Measurements from ENCODE around the gene TNFRSF25. TPM values are rescaled to one million over a fixed set of nuclear protein-coding genes. Genes with fewer than 3 reads are reported as not detected.

The TNFRSF25 gene
- total RNA-seq, 1 experiment from 2014 or later = not detected

DNA sequence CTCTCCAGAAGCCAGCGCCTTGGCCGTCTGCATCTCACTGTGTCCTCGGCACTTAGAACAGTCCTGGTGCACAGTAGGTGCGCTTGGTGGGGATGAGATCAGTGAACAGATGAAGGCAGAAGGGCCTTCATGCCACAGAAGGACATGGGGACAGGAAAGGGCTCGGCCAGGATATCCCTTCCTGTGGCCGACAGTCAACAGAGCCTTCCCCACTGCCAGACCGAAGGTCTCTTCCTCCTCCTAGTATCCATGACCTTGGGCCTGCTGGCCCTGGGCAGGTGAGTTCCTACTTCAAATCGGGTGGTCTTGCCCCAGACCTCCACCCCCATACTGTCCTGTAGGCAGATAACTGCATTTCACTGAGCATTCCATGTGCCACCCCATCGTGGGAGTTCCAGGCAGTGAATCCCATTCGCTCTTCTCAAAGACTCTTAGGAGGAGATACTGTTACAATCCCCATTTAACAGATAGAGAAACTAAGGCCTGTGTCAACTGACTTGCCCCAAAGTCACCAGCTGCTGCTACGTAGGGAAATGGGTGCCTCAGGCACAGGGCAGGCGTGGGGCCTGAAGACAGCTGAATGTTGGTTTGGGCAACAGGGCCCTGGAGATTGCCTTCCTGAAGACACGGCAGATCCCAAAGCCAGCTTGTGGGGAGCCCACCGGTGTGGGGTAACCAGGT, 22.0 kb upstream of the TNFRSF25 start:
- H4K20me1 ChIP-seq (ENCODE audit: insufficient read depth, low read depth, low read length) = no peaks in the 10 kb centered on the region

DNA sequence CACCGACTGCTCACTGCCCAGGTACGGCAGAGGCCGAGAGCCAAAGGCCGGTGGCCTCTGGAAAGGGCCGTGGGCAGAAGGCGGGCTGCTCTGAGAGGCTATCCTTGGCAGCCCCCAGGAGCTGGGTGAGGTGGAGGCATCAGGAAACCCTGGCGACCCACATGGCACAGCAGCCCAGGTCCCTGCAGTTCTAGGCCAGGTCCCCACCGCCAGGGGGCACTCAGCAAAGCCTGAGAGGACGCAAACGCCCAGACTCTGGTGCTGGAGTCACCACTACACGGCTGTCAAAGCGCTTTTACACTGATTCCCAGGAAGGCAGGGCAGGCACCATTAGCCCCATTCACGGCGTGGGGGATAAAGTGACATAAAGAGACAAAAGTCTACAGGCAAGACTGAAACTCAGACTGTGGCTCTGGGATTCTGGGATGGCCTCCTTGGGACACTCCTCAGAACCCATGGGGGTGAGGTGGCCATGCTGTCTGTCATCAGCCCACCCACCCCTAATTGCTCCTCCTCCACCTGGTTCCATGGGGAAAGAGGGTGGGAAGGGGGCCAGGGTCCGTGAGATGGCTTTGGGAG, 20.5 kb upstream of the TNFRSF25 start:
- Histone ChIP-seq H3K4me3 (ENCODE audit: low read length) (no peak overlapping the region), H3K36me3 (ENCODE audit: insufficient read depth, low read length) (no peaks in the 10 kb centered on the region), H4K20me1 (ENCODE audit: insufficient read depth, low read depth, low read length) (no peaks in the 10 kb centered on the region), H3K27ac (ENCODE audit: low read length) (no peak overlapping the region), H3K27me3 (ENCODE audit: low read length) (no peaks in the 10 kb centered on the region), H3K9me2 (replicated peaks; ENCODE audit: insufficient read depth, low read length) (no peaks in the 10 kb centered on the region), H3K4me2 (ENCODE audit: low read depth, low read length, poor library complexity, severe bottlenecking) (no peak overlapping the region), H2AFZ (ENCODE audit: low read length) (no peak overlapping the region), H3K9ac (ENCODE audit: low read length) (no peak overlapping the region), H3K79me2 (ENCODE audit: low read length) (no peaks in the 10 kb centered on the region), H3K4me1 (ENCODE audit: low read length) (peaks cover 10% of the 10 kb centered on the region), H3K9me3 (ENCODE audit: low read length) (no peaks in the 10 kb centered on the region)
- peak; percentile 94 for DNase-seq

More for the DNA sequence above, 22.0 kb upstream of the TNFRSF25 start:
- H3K9me3 ChIP-seq (ENCODE audit: low read length) = no peaks in the 10 kb centered on the region
- H3K9ac ChIP-seq (ENCODE audit: low read length) = no peak overlapping the region
- H3K4me3 ChIP-seq (ENCODE audit: low read length) = no peak overlapping the region
- H3K27ac ChIP-seq (ENCODE audit: low read length) = no peak overlapping the region
- H3K27me3 ChIP-seq (ENCODE audit: low read length) = no peaks in the 10 kb centered on the region
- DNase-seq = no peak
- no peaks in the 10 kb centered on the region for H3K79me2 ChIP-seq (ENCODE audit: low read length)
- H3K36me3 ChIP-seq (ENCODE audit: insufficient read depth, low read length) = no peaks in the 10 kb centered on the region
- peaks cover 10% of the 10 kb centered on the region for H3K4me1 ChIP-seq (ENCODE audit: low read length)
- H3K9me2 ChIP-seq (replicated peaks; ENCODE audit: insufficient read depth, low read length) = no peaks in the 10 kb centered on the region
- H2AFZ ChIP-seq (ENCODE audit: low read length) = no peak overlapping the region
- no peak overlapping the region for H3K4me2 ChIP-seq (ENCODE audit: low read depth, low read length, poor library complexity, severe bottlenecking)

DNA sequence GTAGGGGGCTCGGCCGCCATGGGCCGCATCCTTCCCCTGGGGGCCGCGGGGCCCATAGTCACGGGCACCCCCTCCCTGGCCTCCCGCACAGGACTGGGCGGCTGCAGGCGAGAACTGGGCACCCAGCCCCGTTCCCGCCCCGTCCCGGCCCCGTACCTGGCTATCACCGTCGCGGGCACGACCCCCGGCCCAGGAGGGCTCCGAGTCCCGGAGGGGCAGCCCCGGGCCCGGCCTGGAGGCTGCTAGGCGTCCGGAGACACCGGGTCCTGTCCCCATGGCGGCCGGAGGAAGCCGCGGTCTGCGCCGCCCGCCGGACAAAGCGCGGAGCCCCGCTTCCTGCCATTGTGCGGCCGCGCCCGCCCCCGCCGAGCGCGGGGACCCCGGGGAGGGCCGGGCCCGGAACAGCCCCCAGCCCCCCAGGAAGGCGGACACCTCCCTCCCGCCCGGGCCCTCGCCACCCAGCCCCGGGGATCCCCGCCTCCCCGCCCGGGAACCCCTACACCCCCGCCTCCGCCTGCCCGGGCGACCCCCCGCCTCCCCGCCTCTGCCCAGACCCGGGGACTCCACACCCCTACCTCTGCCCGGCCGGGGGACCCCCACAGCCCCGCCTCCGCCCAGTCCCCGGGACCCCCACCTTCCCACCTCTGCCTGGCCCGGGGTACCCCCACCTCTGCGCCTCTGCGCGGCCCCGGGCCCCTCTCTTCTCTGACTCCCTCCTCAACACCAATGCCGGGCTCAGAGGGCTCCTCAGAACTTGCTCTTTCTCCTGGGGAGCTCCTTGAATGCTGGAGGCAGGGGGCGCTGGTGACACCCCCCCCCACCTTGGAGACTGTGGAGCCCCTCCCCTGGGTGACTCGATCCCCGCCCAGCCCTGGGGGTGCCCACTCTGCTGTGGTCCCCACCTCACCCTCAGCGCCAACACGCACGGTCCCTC, 19.5 kb upstream of the TNFRSF25 start:
- Histone ChIP-seq H3K27me3 (ENCODE audit: low read length) (no peaks in the 10 kb centered on the region), H3K4me3 (ENCODE audit: low read length) (no peak overlapping the region), H3K4me1 (ENCODE audit: low read length) (peaks cover 6% of the 10 kb centered on the region), H4K20me1 (ENCODE audit: insufficient read depth, low read depth, low read length) (no peaks in the 10 kb centered on the region), H3K9me3 (ENCODE audit: low read length) (no peaks in the 10 kb centered on the region), H2AFZ (ENCODE audit: low read length) (no peak overlapping the region), H3K4me2 (ENCODE audit: low read depth, low read length, poor library complexity, severe bottlenecking) (no peak overlapping the region), H3K9me2 (replicated peaks; ENCODE audit: insufficient read depth, low read length) (no peaks in the 10 kb centered on the region), H3K79me2 (ENCODE audit: low read length) (no peaks in the 10 kb centered on the region), H3K27ac (ENCODE audit: low read length) (no peak overlapping the region), H3K9ac (ENCODE audit: low read length) (no peak overlapping the region), H3K36me3 (ENCODE audit: insufficient read depth, low read length) (no peaks in the 10 kb centered on the region)
- DNase-seq = no peak

DNA sequence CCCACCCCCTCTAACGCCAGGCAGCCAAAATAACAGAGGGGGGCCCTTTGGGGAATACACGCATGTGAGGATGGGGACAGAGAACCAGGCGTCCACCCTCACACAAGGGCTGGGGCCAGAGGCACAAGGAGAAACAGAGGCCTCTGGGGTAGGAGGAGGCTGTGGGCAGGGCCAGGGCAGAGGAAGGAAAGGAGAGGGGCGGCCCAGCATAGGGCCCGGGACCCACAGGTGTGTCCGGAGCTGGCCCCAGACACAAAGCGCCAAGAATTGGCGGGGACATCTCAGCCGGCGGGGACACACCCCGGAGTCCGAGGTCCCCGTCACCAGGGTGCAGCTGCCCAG, 18.8 kb upstream of the TNFRSF25 start:
- Histone ChIP-seq H2AFZ (ENCODE audit: low read length) (no peak overlapping the region), H3K27ac (ENCODE audit: low read length) (no peak overlapping the region), H4K20me1 (ENCODE audit: insufficient read depth, low read depth, low read length) (no peaks in the 10 kb centered on the region), H3K4me3 (ENCODE audit: low read length) (no peak overlapping the region), H3K9ac (ENCODE audit: low read length) (no peak overlapping the region), H3K36me3 (ENCODE audit: insufficient read depth, low read length) (no peaks in the 10 kb centered on the region), H3K79me2 (ENCODE audit: low read length) (no peaks in the 10 kb centered on the region), H3K9me2 (replicated peaks; ENCODE audit: insufficient read depth, low read length) (no peaks in the 10 kb centered on the region), H3K4me1 (ENCODE audit: low read length) (no peaks in the 10 kb centered on the region), H3K27me3 (ENCODE audit: low read length) (no peaks in the 10 kb centered on the region), H3K4me2 (ENCODE audit: low read depth, low read length, poor library complexity, severe bottlenecking) (no peak overlapping the region), H3K9me3 (ENCODE audit: low read length) (no peaks in the 10 kb centered on the region)
- DNase-seq = no peak

DNA sequence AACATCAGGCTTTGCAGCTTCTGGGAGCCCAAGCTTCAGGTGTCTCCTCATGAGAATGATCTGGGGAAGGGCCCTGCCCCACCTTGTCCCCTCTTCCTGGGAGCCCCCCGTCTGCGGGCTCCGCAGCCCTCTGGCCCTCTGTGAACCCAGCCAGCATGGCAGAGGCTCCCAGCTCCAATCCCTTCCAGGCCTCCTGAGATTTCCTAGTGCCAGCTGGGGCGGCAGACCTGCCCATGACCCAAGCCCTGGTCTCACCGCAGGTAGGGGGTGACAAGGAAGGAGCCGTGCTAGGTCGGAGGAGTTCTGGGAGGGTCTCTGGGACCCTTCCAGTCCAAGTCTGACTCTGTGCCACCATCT, 17.8 kb upstream of the TNFRSF25 start:
- Histone ChIP-seq H3K9me2 (replicated peaks; ENCODE audit: insufficient read depth, low read length) (no peaks in the 10 kb centered on the region), H3K36me3 (ENCODE audit: insufficient read depth, low read length) (no peaks in the 10 kb centered on the region), H3K27me3 (ENCODE audit: low read length) (no peaks in the 10 kb centered on the region), H3K79me2 (ENCODE audit: low read length) (no peaks in the 10 kb centered on the region), H3K27ac (ENCODE audit: low read length) (no peak overlapping the region), H3K4me3 (ENCODE audit: low read length) (no peak overlapping the region), H2AFZ (ENCODE audit: low read length) (no peak overlapping the region), H3K9ac (ENCODE audit: low read length) (no peak overlapping the region), H3K4me2 (ENCODE audit: low read depth, low read length, poor library complexity, severe bottlenecking) (no peak overlapping the region), H3K9me3 (ENCODE audit: low read length) (no peaks in the 10 kb centered on the region), H4K20me1 (ENCODE audit: insufficient read depth, low read depth, low read length) (no peaks in the 10 kb centered on the region), H3K4me1 (ENCODE audit: low read length) (no peaks in the 10 kb centered on the region)
- no peak for DNase-seq

DNA sequence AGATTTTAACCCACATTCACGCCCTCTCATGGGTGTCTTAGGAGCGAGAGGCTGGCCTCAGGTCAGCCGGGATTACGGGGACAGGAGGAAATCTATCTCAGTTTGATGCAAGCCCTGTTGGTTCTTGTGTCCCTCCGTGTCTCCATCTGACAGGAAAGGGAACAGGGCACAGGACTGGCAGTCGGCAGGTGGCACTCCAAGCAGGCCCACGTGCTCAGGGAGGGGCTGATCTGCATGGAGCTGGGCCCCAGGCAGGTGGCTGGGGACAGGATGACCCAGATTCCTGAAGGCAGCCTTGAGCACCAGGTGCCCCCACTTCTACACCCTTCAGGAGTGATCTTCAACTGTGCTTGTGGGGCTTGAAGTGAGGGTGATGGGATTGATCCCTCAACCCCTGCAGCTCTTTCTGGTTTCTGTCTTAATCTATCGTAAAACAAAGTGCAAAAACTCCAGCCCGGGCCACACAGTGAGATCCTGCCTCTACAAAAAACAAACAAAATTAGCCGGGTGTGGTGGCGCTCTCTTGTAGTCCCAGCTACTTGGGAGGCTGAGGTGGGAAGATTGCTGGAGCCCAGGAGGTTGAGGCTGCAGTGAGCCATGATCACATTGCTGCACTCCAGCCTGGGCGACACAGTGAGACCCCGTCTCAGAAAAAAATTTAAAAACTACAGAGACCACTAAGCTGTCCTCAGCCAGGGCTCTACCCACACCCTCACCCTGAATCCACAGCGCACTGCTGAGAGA, 17.2 kb upstream of the TNFRSF25 start:
- Histone ChIP-seq H3K79me2 (ENCODE audit: low read length) (no peaks in the 10 kb centered on the region), H3K27me3 (ENCODE audit: low read length) (no peaks in the 10 kb centered on the region)
- DNase-seq = no peak

DNA sequence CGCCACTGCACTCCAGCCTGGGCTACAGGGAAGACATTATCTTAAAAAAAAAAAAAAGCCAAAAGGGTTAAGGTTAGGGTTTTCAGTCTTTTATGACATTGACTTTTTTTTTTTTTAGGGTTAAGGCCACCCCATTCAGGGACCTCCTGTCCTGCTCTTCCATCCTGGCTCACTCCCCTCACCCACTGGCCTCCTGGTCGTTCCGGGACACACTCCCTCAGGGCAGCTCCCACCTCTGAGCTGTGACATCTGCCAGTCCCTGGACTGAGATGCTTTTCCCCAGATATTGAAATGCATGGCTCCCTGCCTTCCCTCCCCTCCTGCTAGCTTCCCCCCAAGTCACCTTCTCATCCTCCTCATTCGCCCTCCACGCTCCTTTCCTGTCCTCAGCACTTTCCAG, 15.8 kb upstream of the TNFRSF25 start:
- no peak overlapping the region for H2AFZ ChIP-seq (ENCODE audit: low read length)
- no peaks in the 10 kb centered on the region for H3K4me1 ChIP-seq (ENCODE audit: low read length)
- H3K36me3 ChIP-seq (ENCODE audit: insufficient read depth, low read length) = no peaks in the 10 kb centered on the region
- no peak overlapping the region for H3K4me2 ChIP-seq (ENCODE audit: low read depth, low read length, poor library complexity, severe bottlenecking)
- no peak overlapping the region for H3K4me3 ChIP-seq (ENCODE audit: low read length)
- H3K9ac ChIP-seq (ENCODE audit: low read length) = no peak overlapping the region
- no peak overlapping the region for H3K27ac ChIP-seq (ENCODE audit: low read length)
- no peaks in the 10 kb centered on the region for H3K27me3 ChIP-seq (ENCODE audit: low read length)
- H3K9me3 ChIP-seq (ENCODE audit: low read length) = no peaks in the 10 kb centered on the region
- H3K79me2 ChIP-seq (ENCODE audit: low read length) = no peaks in the 10 kb centered on the region
- no peak for DNase-seq
- no peaks in the 10 kb centered on the region for H4K20me1 ChIP-seq (ENCODE audit: insufficient read depth, low read depth, low read length)
- H3K9me2 ChIP-seq (replicated peaks; ENCODE audit: insufficient read depth, low read length) = no peaks in the 10 kb centered on the region

More for the DNA sequence above, 17.2 kb upstream of the TNFRSF25 start:
- Histone ChIP-seq H3K4me3 (ENCODE audit: low read length) (no peak overlapping the region), H4K20me1 (ENCODE audit: insufficient read depth, low read depth, low read length) (no peaks in the 10 kb centered on the region), H3K9ac (ENCODE audit: low read length) (no peak overlapping the region), H3K4me2 (ENCODE audit: low read depth, low read length, poor library complexity, severe bottlenecking) (no peak overlapping the region), H3K36me3 (ENCODE audit: insufficient read depth, low read length) (no peaks in the 10 kb centered on the region), H2AFZ (ENCODE audit: low read length) (no peak overlapping the region), H3K4me1 (ENCODE audit: low read length) (no peaks in the 10 kb centered on the region), H3K27ac (ENCODE audit: low read length) (no peak overlapping the region), H3K9me2 (replicated peaks; ENCODE audit: insufficient read depth, low read length) (no peaks in the 10 kb centered on the region), H3K9me3 (ENCODE audit: low read length) (no peaks in the 10 kb centered on the region)

All from Karpas-422 (cell line).